GM23338 (cell line): ENCODE results near the gene ALX3.

ENCODE experiments used
- CREB1 ChIP-seq: fragments of 250-450 bp; sonication (Bioruptor Pico); IDR thresholded peaks from 2 replicates; pipeline ENCODE4 v1.5.0; 2020; ENCODE audit warnings: low read depth, mild to moderate bottlenecking, moderate library complexity
- ETS1 ChIP-seq: IDR thresholded peaks from 2 replicates; pipeline ENCODE4 v1.6.1; 2016; ENCODE audit warnings: antibody characterized with exemption
- EZH2 ChIP-seq: fragments of 200-600 bp; sonication (generic); IDR thresholded peaks from one replicate; pipeline ENCODE4 v1.8.0; 2017; ENCODE audit warnings: antibody characterized with exemption, mild to moderate bottlenecking, low read depth; ENCODE audit not compliant: unreplicated experiment
- EZH2phosphoT487 ChIP-seq: fragments of 200-600 bp; sonication (generic); IDR thresholded peaks from one replicate; pipeline ENCODE4 v1.8.1; 2018; ENCODE audit warnings: antibody characterized with exemption; ENCODE audit not compliant: unreplicated experiment
- JUNB ChIP-seq: IDR thresholded peaks from one replicate; pipeline ENCODE4 v1.6.1; 2016; ENCODE audit warnings: antibody characterized with exemption; ENCODE audit not compliant: unreplicated experiment
- POLR2AphosphoS5 ChIP-seq: IDR thresholded peaks from 2 replicates; pipeline ENCODE4 v1.6.1; 2016; ENCODE audit warnings: antibody characterized with exemption, low read depth
- STAT1 ChIP-seq: IDR thresholded peaks from one replicate; pipeline ENCODE4 v1.6.1; 2016; ENCODE audit warnings: antibody characterized with exemption; ENCODE audit not compliant: unreplicated experiment
- ZNF114 ChIP-seq: fragments of 250-450 bp; sonication (Bioruptor Pico); IDR thresholded peaks from 2 replicates; pipeline ENCODE4 v1.5.0; 2020; ENCODE audit warnings: mild to moderate bottlenecking, moderate library complexity
- ZNF331 ChIP-seq: fragments of 250-450 bp; sonication (Bioruptor Pico); IDR thresholded peaks from 2 replicates; pipeline ENCODE4 v1.5.0; 2020; ENCODE audit warnings: low read depth, mild to moderate bottlenecking, moderate library complexity
- TF ChIP-seq, protein P1 (sequence below), 2 experiments: fragments of 200-600 bp in 1 of 2; sonication (generic) in 1 of 2; conservative IDR thresholded peaks; 2 replicates each; pipeline versions ENCODE4 v1.5.1 to v1.6.1; 2016 to 2017; ENCODE audit warnings: antibody characterized with exemption in 2 of 2, low read depth in 2 of 2, mild to moderate bottlenecking in 2 of 2, moderate library complexity in 1 of 2
- TF ChIP-seq, protein P2 (sequence below): IDR thresholded peaks from one replicate; pipeline ENCODE4 v1.6.1; 2018; ENCODE audit warnings: antibody characterized with exemption; ENCODE audit not compliant: unreplicated experiment

DNA sequence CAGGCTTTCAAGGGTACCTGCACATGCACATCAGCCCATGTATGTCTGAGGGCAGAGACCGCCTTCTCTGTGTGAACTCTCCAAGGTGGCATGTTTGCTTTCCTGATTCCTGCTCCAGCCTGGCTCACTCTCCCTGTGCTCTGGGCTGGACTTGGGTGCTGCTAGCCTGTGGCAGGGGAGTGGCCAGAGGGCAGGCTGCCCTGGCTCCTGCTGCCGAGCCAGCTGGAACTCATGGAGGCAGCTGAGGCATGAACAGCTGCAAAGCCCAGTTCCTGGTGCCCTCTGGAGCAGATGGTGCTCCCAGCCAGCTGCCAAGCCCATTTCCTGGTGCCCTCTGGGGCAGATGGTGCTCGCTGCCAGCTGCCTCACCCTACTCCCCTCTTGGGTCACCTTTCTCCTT is 49.4 kb upstream of the ALX3 start:
- TF ChIP-seq, protein P1, sequence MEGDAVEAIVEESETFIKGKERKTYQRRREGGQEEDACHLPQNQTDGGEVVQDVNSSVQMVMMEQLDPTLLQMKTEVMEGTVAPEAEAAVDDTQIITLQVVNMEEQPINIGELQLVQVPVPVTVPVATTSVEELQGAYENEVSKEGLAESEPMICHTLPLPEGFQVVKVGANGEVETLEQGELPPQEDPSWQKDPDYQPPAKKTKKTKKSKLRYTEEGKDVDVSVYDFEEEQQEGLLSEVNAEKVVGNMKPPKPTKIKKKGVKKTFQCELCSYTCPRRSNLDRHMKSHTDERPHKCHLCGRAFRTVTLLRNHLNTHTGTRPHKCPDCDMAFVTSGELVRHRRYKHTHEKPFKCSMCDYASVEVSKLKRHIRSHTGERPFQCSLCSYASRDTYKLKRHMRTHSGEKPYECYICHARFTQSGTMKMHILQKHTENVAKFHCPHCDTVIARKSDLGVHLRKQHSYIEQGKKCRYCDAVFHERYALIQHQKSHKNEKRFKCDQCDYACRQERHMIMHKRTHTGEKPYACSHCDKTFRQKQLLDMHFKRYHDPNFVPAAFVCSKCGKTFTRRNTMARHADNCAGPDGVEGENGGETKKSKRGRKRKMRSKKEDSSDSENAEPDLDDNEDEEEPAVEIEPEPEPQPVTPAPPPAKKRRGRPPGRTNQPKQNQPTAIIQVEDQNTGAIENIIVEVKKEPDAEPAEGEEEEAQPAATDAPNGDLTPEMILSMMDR (conservative IDR thresholded peaks at IDR 0.05; ENCODE audit: low read depth in 2 of 2), result no peak
- TF ChIP-seq EZH2phosphoT487 (no peak), EZH2 (no peak), ETS1 (no peak), POLR2AphosphoS5 (no peak), CREB1 (CRISPR knock-in tag) (no peak), STAT1 (no peak), ZNF331 (CRISPR knock-in tag) (no peak), ZNF114 (CRISPR knock-in tag) (no peak), JUNB (no peak)
- TF ChIP-seq, protein P2, sequence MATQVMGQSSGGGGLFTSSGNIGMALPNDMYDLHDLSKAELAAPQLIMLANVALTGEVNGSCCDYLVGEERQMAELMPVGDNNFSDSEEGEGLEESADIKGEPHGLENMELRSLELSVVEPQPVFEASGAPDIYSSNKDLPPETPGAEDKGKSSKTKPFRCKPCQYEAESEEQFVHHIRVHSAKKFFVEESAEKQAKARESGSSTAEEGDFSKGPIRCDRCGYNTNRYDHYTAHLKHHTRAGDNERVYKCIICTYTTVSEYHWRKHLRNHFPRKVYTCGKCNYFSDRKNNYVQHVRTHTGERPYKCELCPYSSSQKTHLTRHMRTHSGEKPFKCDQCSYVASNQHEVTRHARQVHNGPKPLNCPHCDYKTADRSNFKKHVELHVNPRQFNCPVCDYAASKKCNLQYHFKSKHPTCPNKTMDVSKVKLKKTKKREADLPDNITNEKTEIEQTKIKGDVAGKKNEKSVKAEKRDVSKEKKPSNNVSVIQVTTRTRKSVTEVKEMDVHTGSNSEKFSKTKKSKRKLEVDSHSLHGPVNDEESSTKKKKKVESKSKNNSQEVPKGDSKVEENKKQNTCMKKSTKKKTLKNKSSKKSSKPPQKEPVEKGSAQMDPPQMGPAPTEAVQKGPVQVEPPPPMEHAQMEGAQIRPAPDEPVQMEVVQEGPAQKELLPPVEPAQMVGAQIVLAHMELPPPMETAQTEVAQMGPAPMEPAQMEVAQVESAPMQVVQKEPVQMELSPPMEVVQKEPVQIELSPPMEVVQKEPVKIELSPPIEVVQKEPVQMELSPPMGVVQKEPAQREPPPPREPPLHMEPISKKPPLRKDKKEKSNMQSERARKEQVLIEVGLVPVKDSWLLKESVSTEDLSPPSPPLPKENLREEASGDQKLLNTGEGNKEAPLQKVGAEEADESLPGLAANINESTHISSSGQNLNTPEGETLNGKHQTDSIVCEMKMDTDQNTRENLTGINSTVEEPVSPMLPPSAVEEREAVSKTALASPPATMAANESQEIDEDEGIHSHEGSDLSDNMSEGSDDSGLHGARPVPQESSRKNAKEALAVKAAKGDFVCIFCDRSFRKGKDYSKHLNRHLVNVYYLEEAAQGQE, result no peak
